ENCODE results near the gene PYDC1. TPM values are rescaled to one million over a fixed set of nuclear protein-coding genes. Genes with fewer than 3 reads are reported as not detected.
"Not testable (repeated sequence)": the region's sequence is repeated elsewhere in the genome, so short reads cannot be mapped to it uniquely, and the experiment has no call there.

The PYDC1 gene
- polyA plus RNA-seq, 3 donors, result not detected

DNA sequence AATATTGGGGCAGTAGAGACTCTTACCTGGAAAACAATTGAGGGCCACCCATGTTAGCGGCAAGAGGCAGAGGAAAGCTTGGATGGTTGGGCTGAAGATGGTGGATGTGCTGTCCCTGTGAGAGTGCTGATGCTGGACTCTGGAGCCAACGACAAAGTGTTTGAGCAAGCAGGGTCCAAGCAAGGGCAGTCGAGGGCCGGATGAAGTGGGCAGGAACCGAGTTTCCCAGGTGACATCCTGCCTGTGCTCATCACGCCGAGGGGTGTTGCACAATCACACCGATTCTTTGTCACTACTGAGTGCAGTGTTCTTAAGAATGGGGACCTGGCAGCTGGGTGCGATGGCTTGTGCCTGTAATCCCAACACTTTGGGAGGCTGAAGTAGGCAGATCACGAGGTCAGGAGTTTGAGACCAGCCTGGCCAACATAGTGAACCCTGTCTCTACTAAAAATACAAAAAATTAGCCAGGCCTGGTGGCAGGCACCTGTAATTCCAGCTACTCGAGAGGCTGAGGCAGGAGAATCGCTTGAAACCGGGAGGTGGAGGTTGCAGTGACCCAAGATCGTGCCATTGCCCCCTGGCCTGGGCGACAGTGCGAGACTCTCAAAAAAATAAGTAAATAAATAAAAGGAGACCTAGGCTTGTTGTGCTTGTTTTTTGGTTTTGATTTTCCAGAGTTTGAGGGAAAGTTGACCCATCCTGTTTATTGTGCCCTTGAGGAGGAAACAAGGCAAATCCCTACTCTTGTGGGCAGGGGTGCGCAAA, 20.4 kb downstream of the PYDC1 start:
- peak overlapping the region in 1 of 2 donors; percentile 31 for H3K27ac ChIP-seq (ENCODE audit: low read depth in 1 of 2, low read length in 2 of 2)
- WGBS (ENCODE audit: insufficient coverage), result 40% methylated on average over 12 of the region's 17 CpGs
- no peak overlapping the region for H3K4me3 Mint-ChIP-seq

GRCh38 chr16:31195861-31196260, 21.1 kb downstream of the PYDC1 start:
- peak overlapping the region in 1 of 2 donors; percentile 31 for H3K27ac ChIP-seq (ENCODE audit: low read depth in 1 of 2, low read length in 2 of 2)
- H3K27me3 Mint-ChIP-seq (ENCODE audit: low read depth in 3 of 3); H3K9me3 Mint-ChIP-seq; DNase-seq; H3K4me3 Mint-ChIP-seq; H3K4me2 ChIP-seq (replicated peaks; ENCODE audit: extremely low read depth, low read length, poor library complexity, severe bottlenecking); H3K4me3 ChIP-seq (replicated peaks in 1 of 3; ENCODE audit: low read depth in 2 of 3, low read length in 3 of 3); H3K9ac ChIP-seq (ENCODE audit: insufficient read depth, low read length, poor library complexity, severe bottlenecking); intact Hi-C loops (cut with micrococcal nuclease); H2AFZ ChIP-seq (ENCODE audit: insufficient read depth, low read depth, low read length, poor library complexity, severe bottlenecking); H3K27me3 ChIP-seq (ENCODE audit: control insufficient read depth in 2 of 2, insufficient read depth in 2 of 2, low read length in 2 of 2); H3K9me3 ChIP-seq (replicated peaks in 1 of 2; ENCODE audit: control insufficient read depth in 1 of 2, insufficient read depth in 1 of 2, low read length in 2 of 2): not testable (repeated sequence)
- H3K36me3 ChIP-seq (replicated peaks in 1 of 2; ENCODE audit: control insufficient read depth in 1 of 2, insufficient read depth in 2 of 2, low read length in 2 of 2), result peaks cover 65 to 89% of the 10 kb centered on the region in 2 donors
- peaks cover 100% of the 10 kb centered on the region for H4K20me1 ChIP-seq (ENCODE audit: insufficient read depth, low read length)
- 93% methylated on average over 9 of the region's 11 CpGs for WGBS (ENCODE audit: insufficient coverage)
- Mint-ChIP-seq H3K27ac (peak overlapping the region in 2 of 7 donors; percentile 77 to 81), H3K36me3 (peaks cover 59 to 89% of the 10 kb centered on the region in 2 donors), H3K4me1 (peaks cover 45% of the 10 kb centered on the region)
- H3K79me2 ChIP-seq (ENCODE audit: insufficient read depth, low read length), result peaks cover 80% of the 10 kb centered on the region
- H3K4me1 ChIP-seq (ENCODE audit: control insufficient read depth in 1 of 2, insufficient read depth in 2 of 2, low read length in 2 of 2), result peaks cover 32 to 40% of the 10 kb centered on the region in 2 donors

More for the DNA sequence above, 20.4 kb downstream of the PYDC1 start:
- H3K79me2 ChIP-seq (ENCODE audit: insufficient read depth, low read length), result peaks cover 80% of the 10 kb centered on the region
- H3K9ac ChIP-seq (ENCODE audit: insufficient read depth, low read length, poor library complexity, severe bottlenecking), result no peak overlapping the region
- DNase-seq, result no peak
- TF ChIP-seq, protein P1, sequence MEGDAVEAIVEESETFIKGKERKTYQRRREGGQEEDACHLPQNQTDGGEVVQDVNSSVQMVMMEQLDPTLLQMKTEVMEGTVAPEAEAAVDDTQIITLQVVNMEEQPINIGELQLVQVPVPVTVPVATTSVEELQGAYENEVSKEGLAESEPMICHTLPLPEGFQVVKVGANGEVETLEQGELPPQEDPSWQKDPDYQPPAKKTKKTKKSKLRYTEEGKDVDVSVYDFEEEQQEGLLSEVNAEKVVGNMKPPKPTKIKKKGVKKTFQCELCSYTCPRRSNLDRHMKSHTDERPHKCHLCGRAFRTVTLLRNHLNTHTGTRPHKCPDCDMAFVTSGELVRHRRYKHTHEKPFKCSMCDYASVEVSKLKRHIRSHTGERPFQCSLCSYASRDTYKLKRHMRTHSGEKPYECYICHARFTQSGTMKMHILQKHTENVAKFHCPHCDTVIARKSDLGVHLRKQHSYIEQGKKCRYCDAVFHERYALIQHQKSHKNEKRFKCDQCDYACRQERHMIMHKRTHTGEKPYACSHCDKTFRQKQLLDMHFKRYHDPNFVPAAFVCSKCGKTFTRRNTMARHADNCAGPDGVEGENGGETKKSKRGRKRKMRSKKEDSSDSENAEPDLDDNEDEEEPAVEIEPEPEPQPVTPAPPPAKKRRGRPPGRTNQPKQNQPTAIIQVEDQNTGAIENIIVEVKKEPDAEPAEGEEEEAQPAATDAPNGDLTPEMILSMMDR (IDR thresholded peaks at IDR 0.05), result no peak
- Mint-ChIP-seq H3K27ac (peak overlapping the region in 4 of 7 donors; percentile 53 to 81 (median 74)), H3K4me1 (peaks cover 52% of the 10 kb centered on the region), H3K36me3 (peaks cover 56 to 89% of the 10 kb centered on the region in 2 donors), H3K9me3 (no peaks in the 10 kb centered on the region), H3K27me3 (ENCODE audit: low read depth in 3 of 3) (peaks cover 0 to 1% (median 0%) of the 10 kb centered on the region in 3 donors)
- H3K9me3 ChIP-seq (replicated peaks in 1 of 2; ENCODE audit: control insufficient read depth in 1 of 2, insufficient read depth in 1 of 2, low read length in 2 of 2), result no peaks in the 10 kb centered on the region
- H3K4me1 ChIP-seq (ENCODE audit: control insufficient read depth in 1 of 2, insufficient read depth in 2 of 2, low read length in 2 of 2), result peaks cover 38 to 47% of the 10 kb centered on the region in 2 donors
- H2AFZ ChIP-seq (ENCODE audit: insufficient read depth, low read depth, low read length, poor library complexity, severe bottlenecking), result no peak overlapping the region
- peaks cover 100% of the 10 kb centered on the region for H4K20me1 ChIP-seq (ENCODE audit: insufficient read depth, low read length)
- H3K4me3 ChIP-seq (replicated peaks in 1 of 3; ENCODE audit: low read depth in 2 of 3, low read length in 3 of 3), result no peak overlapping the region
- H3K4me2 ChIP-seq (replicated peaks; ENCODE audit: extremely low read depth, low read length, poor library complexity, severe bottlenecking), result no peak overlapping the region
- no peaks in the 10 kb centered on the region for H3K27me3 ChIP-seq (ENCODE audit: control insufficient read depth in 2 of 2, insufficient read depth in 2 of 2, low read length in 2 of 2)
- intact Hi-C loops (cut with micrococcal nuclease), result no loop called here
- peaks cover 62 to 82% of the 10 kb centered on the region in 2 donors for H3K36me3 ChIP-seq (replicated peaks in 1 of 2; ENCODE audit: control insufficient read depth in 1 of 2, insufficient read depth in 2 of 2, low read length in 2 of 2)
